K562 (cell line): ENCODE results near the gene IFI27L1. TPM values are rescaled to one million over a fixed set of nuclear protein-coding genes. Genes with fewer than 3 reads are reported as not detected.
A peak's percentile ranks its signal among the peaks of the same experiment; 100 is the strongest.

ENCODE experiments used
- BACH1 ChIP-seq: fragments of 200-800 bp; sonication (Bioruptor generic); IDR thresholded peaks from 2 replicates; pipeline ENCODE4 v1.6.1; 2016; ENCODE audit warnings: missing genetic modification characterization, missing compliant biosample characterization
- ELF2 ChIP-seq: fragments of 250-450 bp; sonication (Bioruptor Pico); IDR thresholded peaks from 2 replicates; pipeline ENCODE4 v1.5.0; 2021; ENCODE audit warnings: mild to moderate bottlenecking
- EP300 ChIP-seq: IDR thresholded peaks from 2 replicates; pipeline ENCODE4 v1.6.1; 2012; ENCODE audit warnings: low read length, improper control_type of control experiment
- MCM5 ChIP-seq: fragments of 450-650 bp; IDR thresholded peaks from 2 replicates; pipeline ENCODE4 v1.6.1; 2016; ENCODE audit warnings: low read depth
- POLR2H ChIP-seq: IDR thresholded peaks from 2 replicates; pipeline ENCODE4 v1.6.1; 2016; ENCODE audit warnings: missing genetic modification characterization, low read depth, mild to moderate bottlenecking, control low read depth, missing compliant biosample characterization, moderate library complexity
- RB1 ChIP-seq: fragments of 450-650 bp; IDR thresholded peaks from 2 replicates; pipeline ENCODE4 v1.6.1; 2017; ENCODE audit warnings: low read depth, mild to moderate bottlenecking
- RBM14 ChIP-seq: fragments of 200-400 bp; formaldehyde crosslinking; IDR thresholded peaks from 2 replicates; pipeline ENCODE4 v1.6.1; 2018; ENCODE audit warnings: low read depth, mild to moderate bottlenecking, low read length, moderate library complexity, borderline replicate concordance; ENCODE audit not compliant: insufficient read depth
- RBM25 ChIP-seq: fragments of 200-400 bp; formaldehyde crosslinking; IDR thresholded peaks from 2 replicates; pipeline ENCODE4 v1.6.1; 2018; ENCODE audit warnings: low read length, low read depth, moderate library complexity; ENCODE audit not compliant: severe bottlenecking
- TAF9B ChIP-seq: fragments of 450-650 bp; IDR thresholded peaks from 2 replicates; pipeline ENCODE4 v1.6.1; 2018; ENCODE audit warnings: mild to moderate bottlenecking; ENCODE audit not compliant: partially characterized antibody
- ZNF174 ChIP-seq: fragments of 250-450 bp; sonication (Bioruptor Pico); IDR thresholded peaks from 2 replicates; pipeline ENCODE4 v1.4.0; 2020; ENCODE audit warnings: mild to moderate bottlenecking
- ZNF764 ChIP-seq: fragments of 250-450 bp; sonication (Bioruptor Pico); IDR thresholded peaks from 2 replicates; pipeline ENCODE4 v1.4.0; 2020; ENCODE audit warnings: low read depth, mild to moderate bottlenecking, moderate library complexity
- polyA plus RNA-seq, 8 experiments: library from polyadenylated mRNA; depleted of rRNA in 4 of 8; stranded (reverse) in 5 of 8; unstranded in 3 of 8; fragments of >200 nt; fragmentation: Nextera tagmentation in 2 of 8; fragmentation: Illumina TruSeq in 1 of 8; extraction: Ambion mirVana in 2 of 8; extraction: Trizol in 1 of 8; gene quantifications; 2 replicates each; pipeline versions ENCODE4 v1.2.1 to v1.2.3, GENCODE V29; 2011 to 2014; ENCODE audit warnings: inconsistent platforms in 1 of 8, missing spikeins in 1 of 8
- total RNA-seq, 7 experiments: library from RNA; depleted of rRNA in 6 of 7; stranded (reverse); fragments of >200 nt in 6 of 7; fragmentation: Illumina TruSeq in 2 of 7; extraction: Trizol in 2 of 7; gene quantifications; 2 replicates each; pipeline versions ENCODE4 v1.2.1 to v1.2.3, GENCODE V29; 2011 to 2021; ENCODE audit warnings: low replicate concordance in 1 of 7
- TF ChIP-seq, protein P1 (sequence below): fragments of 450-650 bp; IDR thresholded peaks from 2 replicates; pipeline ENCODE4 v1.6.1; 2016
- TF ChIP-seq, protein P2 (sequence below): fragments of 250-450 bp; sonication (Bioruptor Pico); IDR thresholded peaks from 2 replicates; pipeline ENCODE4 v1.5.0; 2020; ENCODE audit warnings: mild to moderate bottlenecking
- TF ChIP-seq, protein P3 (sequence below), 2 experiments: fragments of 450-650 bp in 1 of 2; sonication (generic) in 1 of 2; formaldehyde crosslinking in 1 of 2; IDR thresholded peaks in 1 of 2; conservative IDR thresholded peaks in 1 of 2; 2 replicates each; pipeline versions ENCODE4 v1.6.1 to v1.8.1; 2016 to 2023; ENCODE audit warnings: mild to moderate bottlenecking in 2 of 2, moderate library complexity in 2 of 2, inconsistent platforms in 1 of 2, missing genetic modification reagents in 1 of 2
- TF ChIP-seq, protein P4 (sequence below): fragments of 450-650 bp; formaldehyde crosslinking; IDR thresholded peaks from 2 replicates; pipeline ENCODE4 v1.4.0; 2022; ENCODE audit warnings: missing genetic modification characterization
- TF ChIP-seq, protein P5 (sequence below), 2 experiments: fragments of 450-650 bp; conservative IDR thresholded peaks; 2 replicates each; pipeline ENCODE4 v1.6.1; 2017; ENCODE audit warnings: mild to moderate bottlenecking in 2 of 2, moderate library complexity in 2 of 2

IFI27L1 gene
- total and polyA plus RNA-seq, 9 of the 15 experiments (the other 6 are each of a cell fraction or from before 2014, with no cell fraction given) = 14.5 to 28.0 (median 23.8) TPM

DNA sequence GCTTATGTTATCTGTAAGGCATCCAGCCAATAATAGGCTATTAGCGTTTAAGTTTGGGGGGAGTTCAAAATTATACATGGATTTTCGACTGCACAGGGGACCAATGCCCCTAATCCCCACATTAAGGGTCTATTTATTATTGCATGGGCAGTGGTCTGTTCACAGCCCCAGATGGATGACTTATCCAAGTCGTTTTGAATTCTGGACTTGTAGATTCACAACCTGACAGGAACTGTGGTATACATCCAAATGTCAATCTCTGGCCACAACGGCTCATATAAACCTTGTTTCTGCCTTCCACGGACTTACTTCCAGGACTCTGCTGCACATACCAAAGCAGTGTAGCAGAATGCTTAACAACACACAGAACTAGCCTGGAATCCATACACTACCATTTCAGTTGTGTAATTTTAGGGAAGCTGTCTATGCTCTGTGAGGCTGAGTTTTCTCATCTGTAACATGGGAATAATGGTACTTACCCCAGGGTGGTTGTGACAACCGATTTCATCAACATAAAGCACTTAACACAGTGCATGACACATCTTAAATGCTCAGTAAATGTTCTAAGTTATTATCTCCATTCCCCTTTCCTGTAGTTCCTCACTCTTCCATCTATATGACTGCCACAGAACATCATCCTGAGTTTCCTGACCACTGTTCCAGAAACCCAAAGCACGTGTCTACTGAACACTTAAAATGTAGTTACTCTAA is 3.8 kb upstream of the IFI27L1 start (continued):
- TF ChIP-seq, protein P1, sequence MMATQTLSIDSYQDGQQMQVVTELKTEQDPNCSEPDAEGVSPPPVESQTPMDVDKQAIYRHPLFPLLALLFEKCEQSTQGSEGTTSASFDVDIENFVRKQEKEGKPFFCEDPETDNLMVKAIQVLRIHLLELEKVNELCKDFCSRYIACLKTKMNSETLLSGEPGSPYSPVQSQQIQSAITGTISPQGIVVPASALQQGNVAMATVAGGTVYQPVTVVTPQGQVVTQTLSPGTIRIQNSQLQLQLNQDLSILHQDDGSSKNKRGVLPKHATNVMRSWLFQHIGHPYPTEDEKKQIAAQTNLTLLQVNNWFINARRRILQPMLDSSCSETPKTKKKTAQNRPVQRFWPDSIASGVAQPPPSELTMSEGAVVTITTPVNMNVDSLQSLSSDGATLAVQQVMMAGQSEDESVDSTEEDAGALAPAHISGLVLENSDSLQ = no peak
- no peak for TF ChIP-seq BACH1 (tag)
- 0 out of 2 replicates have a peak, but pooled peaks have one; percentile 14 for TF ChIP-seq EP300
- TF ChIP-seq ELF2 = no peak
- TF ChIP-seq RB1 = no peak
- TF ChIP-seq, protein P2, sequence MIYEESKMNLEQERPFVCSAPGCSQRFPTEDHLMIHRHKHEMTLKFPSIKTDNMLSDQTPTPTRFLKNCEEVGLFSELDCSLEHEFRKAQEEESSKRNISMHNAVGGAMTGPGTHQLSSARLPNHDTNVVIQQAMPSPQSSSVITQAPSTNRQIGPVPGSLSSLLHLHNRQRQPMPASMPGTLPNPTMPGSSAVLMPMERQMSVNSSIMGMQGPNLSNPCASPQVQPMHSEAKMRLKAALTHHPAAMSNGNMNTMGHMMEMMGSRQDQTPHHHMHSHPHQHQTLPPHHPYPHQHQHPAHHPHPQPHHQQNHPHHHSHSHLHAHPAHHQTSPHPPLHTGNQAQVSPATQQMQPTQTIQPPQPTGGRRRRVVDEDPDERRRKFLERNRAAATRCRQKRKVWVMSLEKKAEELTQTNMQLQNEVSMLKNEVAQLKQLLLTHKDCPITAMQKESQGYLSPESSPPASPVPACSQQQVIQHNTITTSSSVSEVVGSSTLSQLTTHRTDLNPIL (CRISPR knock-in tag) = no peak
- no peak for TF ChIP-seq RBM14
- no peak for TF ChIP-seq TAF9B
- TF ChIP-seq, protein P3, sequence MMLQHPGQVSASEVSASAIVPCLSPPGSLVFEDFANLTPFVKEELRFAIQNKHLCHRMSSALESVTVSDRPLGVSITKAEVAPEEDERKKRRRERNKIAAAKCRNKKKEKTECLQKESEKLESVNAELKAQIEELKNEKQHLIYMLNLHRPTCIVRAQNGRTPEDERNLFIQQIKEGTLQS (IDR thresholded peaks at IDR 0.05) = peak; percentile 44
- TF ChIP-seq, protein P3 (CRISPR knock-in tag; conservative IDR thresholded peaks at IDR 0.05) = no peak
- TF ChIP-seq ZNF764 (CRISPR knock-in tag) = no peak
- no peak for TF ChIP-seq MCM5
- peak; percentile 22 for TF ChIP-seq RBM25
- TF ChIP-seq ZNF174 = no peak
- TF ChIP-seq, protein P4, sequence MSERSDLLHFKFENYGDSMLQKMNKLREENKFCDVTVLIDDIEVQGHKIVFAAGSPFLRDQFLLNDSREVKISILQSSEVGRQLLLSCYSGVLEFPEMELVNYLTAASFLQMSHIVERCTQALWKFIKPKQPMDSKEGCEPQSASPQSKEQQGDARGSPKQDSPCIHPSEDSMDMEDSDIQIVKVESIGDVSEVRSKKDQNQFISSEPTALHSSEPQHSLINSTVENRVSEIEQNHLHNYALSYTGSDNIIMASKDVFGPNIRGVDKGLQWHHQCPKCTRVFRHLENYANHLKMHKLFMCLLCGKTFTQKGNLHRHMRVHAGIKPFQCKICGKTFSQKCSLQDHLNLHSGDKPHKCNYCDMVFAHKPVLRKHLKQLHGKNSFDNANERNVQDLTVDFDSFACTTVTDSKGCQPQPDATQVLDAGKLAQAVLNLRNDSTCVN (CRISPR knock-in tag) = no peak
- TF ChIP-seq POLR2H (tag) = 0 out of 2 replicates have a peak, but pooled peaks have one; percentile 10
- TF ChIP-seq, protein P5, sequence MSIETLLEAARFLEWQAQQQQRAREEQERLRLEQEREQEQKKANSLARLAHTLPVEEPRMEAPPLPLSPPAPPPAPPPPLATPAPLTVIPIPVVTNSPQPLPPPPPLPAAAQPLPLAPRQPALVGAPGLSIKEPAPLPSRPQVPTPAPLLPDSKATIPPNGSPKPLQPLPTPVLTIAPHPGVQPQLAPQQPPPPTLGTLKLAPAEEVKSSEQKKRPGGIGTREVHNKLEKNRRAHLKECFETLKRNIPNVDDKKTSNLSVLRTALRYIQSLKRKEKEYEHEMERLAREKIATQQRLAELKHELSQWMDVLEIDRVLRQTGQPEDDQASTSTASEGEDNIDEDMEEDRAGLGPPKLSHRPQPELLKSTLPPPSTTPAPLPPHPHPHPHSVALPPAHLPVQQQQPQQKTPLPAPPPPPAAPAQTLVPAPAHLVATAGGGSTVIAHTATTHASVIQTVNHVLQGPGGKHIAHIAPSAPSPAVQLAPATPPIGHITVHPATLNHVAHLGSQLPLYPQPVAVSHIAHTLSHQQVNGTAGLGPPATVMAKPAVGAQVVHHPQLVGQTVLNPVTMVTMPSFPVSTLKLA (conservative IDR thresholded peaks at IDR 0.05) = peak in 1 of 2 experiments; percentile 39; a peak in 1 of 4 replicates
